ENCODE results near the gene CRAMP1.

The CRAMP1 gene

GRCh38 chr16:1674751-1675664, 62.8 kb downstream of the CRAMP1 start:
- WGBS, 2 experiments: 94 to 95% methylated on average over 19 of the region's 19 CpGs
- Histone ChIP-seq H3K4me1 (ENCODE audit: control insufficient read depth, insufficient read depth, low read length) (peaks cover 2% of the 10 kb centered on the region), H3K9me3 (ENCODE audit: control insufficient read depth, low read length) (no peaks in the 10 kb centered on the region), H3K4me3 (ENCODE audit: insufficient read depth, low read depth, low read length) (no peak overlapping the region), H3K36me3 (ENCODE audit: control insufficient read depth, insufficient read depth, low read length) (peaks cover 23% of the 10 kb centered on the region), H3K27ac (ENCODE audit: insufficient read depth, low read depth, low read length, poor library complexity, severe bottlenecking) (no peak overlapping the region), H3K27me3 (ENCODE audit: control insufficient read depth, insufficient read depth, low read length, poor library complexity, severe bottlenecking) (no peaks in the 10 kb centered on the region)

- no peaks in the 10 kb centered on the region for H3K27me3 ChIP-seq (ENCODE audit: control insufficient read depth, insufficient read depth, low read length, poor library complexity, severe bottlenecking)
- no peaks in the 10 kb centered on the region for H3K9me3 ChIP-seq (ENCODE audit: control insufficient read depth, low read length)
- peaks cover 12% of the 10 kb centered on the region for H3K36me3 ChIP-seq (ENCODE audit: control insufficient read depth, insufficient read depth, low read length)
- WGBS, 2 experiments: 90 to 94% methylated on average over 11 to 12 of the region's 12 CpGs
- peaks cover 12% of the 10 kb centered on the region for H3K4me1 ChIP-seq (ENCODE audit: control insufficient read depth, insufficient read depth, low read length)
- H3K4me3 ChIP-seq (ENCODE audit: insufficient read depth, low read depth, low read length): no peak overlapping the region
- no peak overlapping the region for H3K27ac ChIP-seq (ENCODE audit: insufficient read depth, low read depth, low read length, poor library complexity, severe bottlenecking)
Measured at GRCh38 chr16:1676661-1677060, 64.5 kb downstream of the CRAMP1 start.

GRCh38 chr16:1677339-1677738, 65.2 kb downstream of the CRAMP1 start:
- WGBS, 2 experiments: 90 to 92% methylated on average over 12 to 13 of the region's 18 CpGs
- Histone ChIP-seq H3K4me3 (ENCODE audit: insufficient read depth, low read depth, low read length) (no peak overlapping the region), H3K27ac (ENCODE audit: insufficient read depth, low read depth, low read length, poor library complexity, severe bottlenecking) (no peak overlapping the region), H3K9me3 (ENCODE audit: control insufficient read depth, low read length) (no peaks in the 10 kb centered on the region), H3K27me3 (ENCODE audit: control insufficient read depth, insufficient read depth, low read length, poor library complexity, severe bottlenecking) (no peaks in the 10 kb centered on the region), H3K4me1 (ENCODE audit: control insufficient read depth, insufficient read depth, low read length) (peaks cover 12% of the 10 kb centered on the region), H3K36me3 (ENCODE audit: control insufficient read depth, insufficient read depth, low read length) (peaks cover 12% of the 10 kb centered on the region)

- H3K9me3 ChIP-seq (ENCODE audit: control insufficient read depth, low read length): no peaks in the 10 kb centered on the region
- peak within 1 kb of the TSS; percentile 94 for H3K4me3 ChIP-seq (ENCODE audit: insufficient read depth, low read depth, low read length)
- peaks cover 12% of the 10 kb centered on the region for H3K4me1 ChIP-seq (ENCODE audit: control insufficient read depth, insufficient read depth, low read length)
- 0 to 1% methylated on average over 79 of the region's 79 CpGs for WGBS, 2 experiments
- peak within 1 kb of the TSS; percentile 44 for H3K27ac ChIP-seq (ENCODE audit: insufficient read depth, low read depth, low read length, poor library complexity, severe bottlenecking)
- no peaks in the 10 kb centered on the region for H3K27me3 ChIP-seq (ENCODE audit: control insufficient read depth, insufficient read depth, low read length, poor library complexity, severe bottlenecking)
- H3K36me3 ChIP-seq (ENCODE audit: control insufficient read depth, insufficient read depth, low read length): peaks cover 12% of the 10 kb centered on the region
Measured at GRCh38 chr16:1677942-1678499, 65.9 kb downstream of the CRAMP1 start, which contains the start of gene JPT2. Gene JPT2, plus strand, starts transcription at chr16:1678279. Its CDS starts 34 bp downstream, at chr16:1678313.

- H3K9me3 ChIP-seq (ENCODE audit: control insufficient read depth, low read length): no peaks in the 10 kb centered on the region
- peaks cover 17% of the 10 kb centered on the region for H3K36me3 ChIP-seq (ENCODE audit: control insufficient read depth, insufficient read depth, low read length)
- no peaks in the 10 kb centered on the region for H3K27me3 ChIP-seq (ENCODE audit: control insufficient read depth, insufficient read depth, low read length, poor library complexity, severe bottlenecking)
- H3K4me1 ChIP-seq (ENCODE audit: control insufficient read depth, insufficient read depth, low read length): peaks cover 12% of the 10 kb centered on the region
- WGBS, 2 experiments: 1% methylated on average over 45 of the region's 45 CpGs
- H3K4me3 ChIP-seq (ENCODE audit: insufficient read depth, low read depth, low read length): peak overlapping the region; percentile 94
- peak overlapping the region; percentile 44 for H3K27ac ChIP-seq (ENCODE audit: insufficient read depth, low read depth, low read length, poor library complexity, severe bottlenecking)
Measured at GRCh38 chr16:1678500-1679098, 66.4 kb downstream of the CRAMP1 start.

GRCh38 chr16:1680361-1680760, 68.2 kb downstream of the CRAMP1 start:
- H3K27me3 ChIP-seq (ENCODE audit: control insufficient read depth, insufficient read depth, low read length, poor library complexity, severe bottlenecking): no peaks in the 10 kb centered on the region
- WGBS, 2 experiments: 93% methylated on average over 12 to 14 of the region's 14 CpGs
- H3K4me1 ChIP-seq (ENCODE audit: control insufficient read depth, insufficient read depth, low read length): peaks cover 12% of the 10 kb centered on the region
- H3K27ac ChIP-seq (ENCODE audit: insufficient read depth, low read depth, low read length, poor library complexity, severe bottlenecking): peak overlapping the region; percentile 63
- H3K9me3 ChIP-seq (ENCODE audit: control insufficient read depth, low read length): no peaks in the 10 kb centered on the region
- H3K4me3 ChIP-seq (ENCODE audit: insufficient read depth, low read depth, low read length): peak overlapping the region; percentile 19
- peaks cover 13% of the 10 kb centered on the region for H3K36me3 ChIP-seq (ENCODE audit: control insufficient read depth, insufficient read depth, low read length)

GRCh38 chr16:1681032-1681431, 68.9 kb downstream of the CRAMP1 start:
- no peaks in the 10 kb centered on the region for H3K9me3 ChIP-seq (ENCODE audit: control insufficient read depth, low read length)
- peaks cover 20% of the 10 kb centered on the region for H3K36me3 ChIP-seq (ENCODE audit: control insufficient read depth, insufficient read depth, low read length)
- H3K4me3 ChIP-seq (ENCODE audit: insufficient read depth, low read depth, low read length): peak overlapping the region; percentile 1
- H3K27ac ChIP-seq (ENCODE audit: insufficient read depth, low read depth, low read length, poor library complexity, severe bottlenecking): no peak overlapping the region
- 59 to 70% methylated on average over 10 of the region's 10 CpGs for WGBS, 2 experiments
- peaks cover 12% of the 10 kb centered on the region for H3K4me1 ChIP-seq (ENCODE audit: control insufficient read depth, insufficient read depth, low read length)
- no peaks in the 10 kb centered on the region for H3K27me3 ChIP-seq (ENCODE audit: control insufficient read depth, insufficient read depth, low read length, poor library complexity, severe bottlenecking)

- H3K36me3 ChIP-seq (ENCODE audit: control insufficient read depth, insufficient read depth, low read length): peaks cover 53% of the 10 kb centered on the region
- no peaks in the 10 kb centered on the region for H3K27me3 ChIP-seq (ENCODE audit: control insufficient read depth, insufficient read depth, low read length, poor library complexity, severe bottlenecking)
- H3K27ac ChIP-seq (ENCODE audit: insufficient read depth, low read depth, low read length, poor library complexity, severe bottlenecking): no peak overlapping the region
- no peak overlapping the region for H3K4me3 ChIP-seq (ENCODE audit: insufficient read depth, low read depth, low read length)
- no peaks in the 10 kb centered on the region for H3K4me1 ChIP-seq (ENCODE audit: control insufficient read depth, insufficient read depth, low read length)
- H3K9me3 ChIP-seq (ENCODE audit: control insufficient read depth, low read length): no peaks in the 10 kb centered on the region
- WGBS, 2 experiments: 95 to 97% methylated on average over 17 of the region's 17 CpGs
Measured at GRCh38 chr16:1687427-1688316, 75.5 kb downstream of the CRAMP1 start.

GRCh38 chr16:1688807-1689560, 76.8 kb downstream of the CRAMP1 start:
- Histone ChIP-seq H3K4me1 (ENCODE audit: control insufficient read depth, insufficient read depth, low read length) (no peaks in the 10 kb centered on the region), H3K9me3 (ENCODE audit: control insufficient read depth, low read length) (no peaks in the 10 kb centered on the region), H3K27me3 (ENCODE audit: control insufficient read depth, insufficient read depth, low read length, poor library complexity, severe bottlenecking) (no peaks in the 10 kb centered on the region), H3K27ac (ENCODE audit: insufficient read depth, low read depth, low read length, poor library complexity, severe bottlenecking) (no peak overlapping the region), H3K4me3 (ENCODE audit: insufficient read depth, low read depth, low read length) (no peak overlapping the region), H3K36me3 (ENCODE audit: control insufficient read depth, insufficient read depth, low read length) (peaks cover 57% of the 10 kb centered on the region)
- 95 to 97% methylated on average over 10 of the region's 10 CpGs for WGBS, 2 experiments
